OCI-LY7 (cell line): ENCODE results near the gene ACOX1. TPM values are rescaled to one million over a fixed set of nuclear protein-coding genes. Genes with fewer than 3 reads are reported as not detected.

Experiments
- BruUV-seq: library from RNA; stranded (reverse); fragments of 400-500 nt; replicated peaks from 2 replicates; lab custom pipeline; 2021; lab: Mats Ljungman, UMichigan
- CTCF ChIA-PET: fragments of 300-600 bp; sonication (Branson Sonifier 250); formaldehyde crosslinking; loops from one replicate; lab custom pipeline; 2022; ENCODE audit warnings: antibody characterized with exemption; ENCODE audit not compliant: unreplicated experiment; lab: Charles Lee
- POLR2A ChIA-PET: fragments of 300-600 bp; sonication (Branson Sonifier 250); formaldehyde crosslinking; loops from one replicate; lab custom pipeline; 2022; ENCODE audit warnings: antibody characterized with exemption; lab: Charles Lee
- DNase-seq: peaks from one replicate; pipeline ENCODE4 v3.0.0-alpha.2; 2015; ENCODE audit warnings: low spot score
- H2AFZ ChIP-seq: fragments of 200-600 bp; sonication (generic), shearing (Covaris generic); 2 replicates; pipeline ENCODE4 v1.6.1; 2014; ENCODE audit warnings: mild to moderate bottlenecking, antibody characterized with exemption, low read length, moderate library complexity
- H3K27ac ChIP-seq: fragments of 200-600 bp; sonication (generic); 2 replicates; pipeline ENCODE4 v1.5.1; 2014; ENCODE audit warnings: mixed run types, low read depth, mild to moderate bottlenecking, moderate library complexity, low read length, inconsistent platforms; ENCODE audit not compliant: poor library complexity, severe bottlenecking
- H3K36me3 ChIP-seq: fragments of 200-600 bp; sonication (generic); 2 replicates; pipeline ENCODE4 v1.6.1; 2014; ENCODE audit warnings: mild to moderate bottlenecking, antibody characterized with exemption, low read length, moderate library complexity, mixed read lengths; ENCODE audit not compliant: insufficient read depth
- H3K4me1 ChIP-seq: fragments of 200-600 bp; sonication (generic); 2 replicates; pipeline ENCODE4 v1.5.1; 2014; ENCODE audit warnings: mild to moderate bottlenecking, low read length; ENCODE audit not compliant: insufficient read depth, poor library complexity, severe bottlenecking
- H3K4me2 ChIP-seq: fragments of 200-600 bp; sonication (generic); 2 replicates; pipeline ENCODE4 v1.6.1; 2014; ENCODE audit warnings: mild to moderate bottlenecking, low read length
- H3K4me3 ChIP-seq: fragments of 200-600 bp; sonication (generic); 2 replicates; pipeline ENCODE4 v1.5.1; 2014; ENCODE audit warnings: mild to moderate bottlenecking, low read depth, low read length; ENCODE audit not compliant: poor library complexity, severe bottlenecking
- H3K79me2 ChIP-seq: fragments of 200-600 bp; sonication (generic); 2 replicates; pipeline ENCODE4 v1.6.1; 2016; ENCODE audit warnings: low read depth, mild to moderate bottlenecking, low read length, moderate library complexity, mixed read lengths; ENCODE audit not compliant: insufficient read depth
- H3K9me2 ChIP-seq: fragments of 200-600 bp; sonication (generic); 2 replicates; pipeline ENCODE4 v1.6.1; 2016; ENCODE audit warnings: mild to moderate bottlenecking, low read length, mixed read lengths; ENCODE audit not compliant: insufficient read depth
- H3K9me3 ChIP-seq: fragments of 200-600 bp; sonication (generic); 2 replicates; pipeline ENCODE4 v1.6.1; 2014; ENCODE audit warnings: mild to moderate bottlenecking, mixed run types, low read length, mixed read lengths
- H4K20me1 ChIP-seq: fragments of 200-600 bp; sonication (generic); 2 replicates; pipeline ENCODE4 v1.6.1; 2014; ENCODE audit warnings: mild to moderate bottlenecking, antibody characterized with exemption, low read length, moderate library complexity, mixed read lengths; ENCODE audit not compliant: insufficient read depth
- EZH2phosphoT487 ChIP-seq: fragments of 200-600 bp; sonication (generic); IDR thresholded peaks from 2 replicates; pipeline ENCODE4 v1.6.1; 2018; ENCODE audit warnings: low read depth, borderline replicate concordance, mild to moderate bottlenecking, mixed run types, antibody characterized with exemption, low read length, moderate library complexity, mixed read lengths
- intact Hi-C: fragments of 100-400 bp; cut with micrococcal nuclease; formaldehyde crosslinking; loops from one replicate; pipeline ENCODE4 v1.10.0; 2022; ENCODE audit not compliant: unreplicated experiment
- total RNA-seq, 2 experiments: library from RNA; depleted of rRNA in 1 of 2; stranded (reverse); fragments of >200 nt in 1 of 2; shearing (Covaris generic) in 1 of 2; gene quantifications; 2 replicates each; pipeline ENCODE4 v1.2.3, GENCODE V29; 2014 to 2022
- TF ChIP-seq, protein P1 (sequence below): fragments of 200-600 bp; sonication (generic); conservative IDR thresholded peaks from 2 replicates; pipeline ENCODE4 v1.5.1; 2014; ENCODE audit warnings: mild to moderate bottlenecking, antibody characterized with exemption, low read length, moderate library complexity, mixed read lengths

Gene ACOX1
- total RNA-seq, 2 experiments from 2014 or later, result 22.6 to 34.6 TPM

DNA sequence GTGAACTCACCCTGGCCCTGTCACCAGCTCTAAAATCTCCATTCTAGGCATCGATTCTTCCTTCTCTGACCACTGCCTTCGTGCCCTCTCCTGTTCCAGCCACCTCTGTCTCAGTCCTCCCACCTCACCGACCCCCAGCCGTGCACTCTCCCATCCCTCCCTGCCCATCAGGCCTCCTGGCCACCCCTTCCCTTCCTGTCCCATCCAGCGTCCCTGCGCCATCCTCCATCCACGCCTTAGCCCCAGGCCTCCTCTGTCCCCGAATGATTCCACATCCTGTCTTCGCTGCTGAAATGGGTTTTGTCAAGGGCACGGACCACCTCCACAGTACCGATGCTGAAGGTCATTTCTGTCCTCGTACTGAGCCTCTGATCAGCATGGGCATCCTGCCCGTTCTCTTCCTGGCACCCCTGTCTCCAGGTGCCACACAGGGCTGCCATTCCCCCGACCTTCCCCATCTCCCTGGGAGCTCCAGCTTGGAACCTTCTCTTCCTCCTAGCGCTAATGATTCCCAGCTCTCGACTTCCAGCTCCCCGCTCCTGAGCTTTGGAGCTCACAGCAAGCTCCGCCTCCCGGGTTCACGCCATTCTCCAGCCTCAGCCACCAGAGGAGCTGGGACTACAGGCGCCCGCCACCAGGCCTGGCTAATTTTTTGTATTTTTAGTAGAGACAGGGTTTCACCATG lies 84.8 kb downstream of the ACOX1 start:
- Histone ChIP-seq H3K27ac (no peak overlapping the region), H3K4me1 (peaks cover 23% of the 10 kb centered on the region), H4K20me1 (no peaks in the 10 kb centered on the region), H3K4me2 (no peak overlapping the region), H3K9me3 (no peaks in the 10 kb centered on the region), H3K79me2 (peaks cover 20% of the 10 kb centered on the region), H2AFZ (no peak overlapping the region), H3K9me2 (no peaks in the 10 kb centered on the region), H3K36me3 (peaks cover 53% of the 10 kb centered on the region), H3K4me3 (no peak overlapping the region)
- CTCF ChIA-PET, result no interaction called here
- intact Hi-C loops, result no loop called here
- POLR2A ChIA-PET, result interaction anchor here (0.5 to 0.8 kb wide), 3 partner anchors 17 to 55 kb away, joined by 3 read pairs; no protein-coding TSS in a partner anchor
- DNase-seq, result no peak
- BruUV-seq, result no TSS peak
- TF ChIP-seq, protein P1, sequence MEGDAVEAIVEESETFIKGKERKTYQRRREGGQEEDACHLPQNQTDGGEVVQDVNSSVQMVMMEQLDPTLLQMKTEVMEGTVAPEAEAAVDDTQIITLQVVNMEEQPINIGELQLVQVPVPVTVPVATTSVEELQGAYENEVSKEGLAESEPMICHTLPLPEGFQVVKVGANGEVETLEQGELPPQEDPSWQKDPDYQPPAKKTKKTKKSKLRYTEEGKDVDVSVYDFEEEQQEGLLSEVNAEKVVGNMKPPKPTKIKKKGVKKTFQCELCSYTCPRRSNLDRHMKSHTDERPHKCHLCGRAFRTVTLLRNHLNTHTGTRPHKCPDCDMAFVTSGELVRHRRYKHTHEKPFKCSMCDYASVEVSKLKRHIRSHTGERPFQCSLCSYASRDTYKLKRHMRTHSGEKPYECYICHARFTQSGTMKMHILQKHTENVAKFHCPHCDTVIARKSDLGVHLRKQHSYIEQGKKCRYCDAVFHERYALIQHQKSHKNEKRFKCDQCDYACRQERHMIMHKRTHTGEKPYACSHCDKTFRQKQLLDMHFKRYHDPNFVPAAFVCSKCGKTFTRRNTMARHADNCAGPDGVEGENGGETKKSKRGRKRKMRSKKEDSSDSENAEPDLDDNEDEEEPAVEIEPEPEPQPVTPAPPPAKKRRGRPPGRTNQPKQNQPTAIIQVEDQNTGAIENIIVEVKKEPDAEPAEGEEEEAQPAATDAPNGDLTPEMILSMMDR, result no peak
- no peak for TF ChIP-seq EZH2phosphoT487

DNA sequence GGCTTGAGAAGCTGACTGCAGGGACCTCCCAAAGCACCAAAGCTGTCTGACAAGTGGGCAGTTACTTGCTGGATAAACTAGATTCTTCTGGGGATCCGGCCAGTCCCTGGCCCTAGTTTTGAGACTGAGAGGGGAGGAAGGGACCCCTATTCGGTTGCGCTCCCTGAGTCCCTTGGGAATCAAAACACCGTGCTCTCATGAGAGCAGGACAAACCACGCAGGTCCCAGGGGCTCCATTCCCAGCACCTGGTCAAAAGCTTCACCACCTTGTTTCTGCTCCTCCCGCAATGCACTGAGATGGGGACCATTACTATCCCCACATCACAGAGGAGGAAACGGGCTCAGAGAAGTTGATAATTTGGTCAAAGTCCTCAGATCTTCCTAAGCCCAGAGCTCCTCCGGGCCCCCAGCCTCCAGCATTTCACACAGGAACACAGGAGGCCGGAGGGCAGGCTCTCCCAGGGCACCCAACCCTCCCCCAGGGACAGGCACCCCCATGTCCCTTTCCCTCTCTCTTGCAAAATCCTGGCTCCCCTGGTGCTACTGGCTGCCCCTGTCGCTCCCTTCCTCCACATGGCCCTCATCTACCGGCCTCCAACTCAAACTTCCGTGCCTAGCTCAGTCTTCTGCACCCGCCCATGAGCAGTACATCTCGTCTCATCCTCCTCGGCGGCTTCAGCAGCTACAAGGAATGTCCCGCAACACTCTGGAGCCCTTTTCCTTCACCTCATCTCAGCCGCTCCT lies 85.5 kb downstream of the ACOX1 start:
- POLR2A ChIA-PET, result interaction anchor here (0.5 to 0.8 kb wide), 4 partner anchors 18 to 87 kb away, joined by 3 read pairs; no protein-coding TSS in a partner anchor
- Histone ChIP-seq H3K4me1 (peaks cover 23% of the 10 kb centered on the region), H3K9me3 (no peaks in the 10 kb centered on the region), H3K36me3 (peaks cover 48% of the 10 kb centered on the region), H3K9me2 (no peaks in the 10 kb centered on the region), H2AFZ (no peak overlapping the region), H4K20me1 (no peaks in the 10 kb centered on the region), H3K4me2 (no peak overlapping the region), H3K4me3 (no peak overlapping the region), H3K79me2 (peaks cover 20% of the 10 kb centered on the region), H3K27ac (no peak overlapping the region)
- intact Hi-C loops, result no loop called here
- CTCF ChIA-PET, result no interaction called here
- no peak for DNase-seq
- no TSS peak for BruUV-seq
- TF ChIP-seq, protein P1, result no peak
- TF ChIP-seq EZH2phosphoT487, result no peak
